CD14-positive monocyte (primary cell): ENCODE results near the gene CSTPP1. TPM values are rescaled to one million over a fixed set of nuclear protein-coding genes. Genes with fewer than 3 reads are reported as not detected.
A peak's percentile ranks its signal among the peaks of the same experiment; 100 is the strongest.
"Not testable (repeated sequence)": the region's sequence is repeated elsewhere in the genome, so short reads cannot be mapped to it uniquely, and the experiment has no call there.

ENCODE experiments used
- DNase-seq, 3 donors: peaks; one replicate each; pipeline ENCODE4 v3.0.0-alpha.2; 2011 to 2022
- H2AFZ ChIP-seq: 2 replicates; pipeline ENCODE4 v1.6.0; 2012; ENCODE audit warnings: mild to moderate bottlenecking, low read depth, low read length, inconsistent platforms; ENCODE audit not compliant: insufficient read depth, poor library complexity, severe bottlenecking
- H3K27ac ChIP-seq, 2 donors: 1 replicate in 1 of 2; 2 replicates in 1 of 2; pipeline ENCODE4 v1.5.1; 2012 to 2013; ENCODE audit warnings: low read length in 2 of 2, control low read depth in 1 of 2, inconsistent platforms in 1 of 2, low read depth in 1 of 2, mild to moderate bottlenecking in 1 of 2
- H3K27me3 ChIP-seq, 2 donors: one replicate each; pipeline versions ENCODE4 v1.6.0 to v1.6.1; 2011 to 2013; ENCODE audit warnings: low read length in 2 of 2; ENCODE audit not compliant: control insufficient read depth in 2 of 2, insufficient read depth in 2 of 2
- H3K36me3 ChIP-seq, 2 donors: replicated peaks in 1 of 2; 1 replicate in 1 of 2; 2 replicates in 1 of 2; pipeline versions ENCODE4 v1.5.1 to v1.6.1; 2012 to 2013; ENCODE audit warnings: low read length in 2 of 2, control low read depth in 1 of 2, inconsistent platforms in 1 of 2, mild to moderate bottlenecking in 1 of 2; ENCODE audit not compliant: insufficient read depth in 2 of 2, control insufficient read depth in 1 of 2
- H3K4me1 ChIP-seq, 2 donors: 1 replicate in 1 of 2; 2 replicates in 1 of 2; pipeline versions ENCODE4 v1.5.1 to v1.6.1; 2012 to 2013; ENCODE audit warnings: low read length in 2 of 2, control low read depth in 1 of 2, inconsistent platforms in 1 of 2, mild to moderate bottlenecking in 1 of 2, moderate library complexity in 1 of 2; ENCODE audit not compliant: insufficient read depth in 2 of 2, control insufficient read depth in 1 of 2
- H3K4me2 ChIP-seq: replicated peaks from 2 replicates; pipeline ENCODE3; 2012; ENCODE audit warnings: low read length, moderate library complexity, mild to moderate bottlenecking; ENCODE audit not compliant: poor library complexity, severe bottlenecking; ENCODE audit errors: extremely low read depth
- H3K4me3 ChIP-seq, 3 experiments: fragments of 200-600 bp in 1 of 3; sonication (generic) in 1 of 3; replicated peaks in 1 of 3; 1 replicate in 2 of 3; 2 replicates in 1 of 3; pipeline ENCODE4 v1.5.1; 2011 to 2013; ENCODE audit warnings: low read length in 3 of 3, mild to moderate bottlenecking in 3 of 3, control low read depth in 2 of 3, low read depth in 2 of 3, inconsistent platforms in 1 of 3, moderate library complexity in 1 of 3
- H3K79me2 ChIP-seq: 2 replicates; pipeline ENCODE4 v1.6.0; 2012; ENCODE audit warnings: mild to moderate bottlenecking, control low read depth, inconsistent platforms, low read length, moderate library complexity; ENCODE audit not compliant: insufficient read depth
- H3K9ac ChIP-seq: 2 replicates; pipeline ENCODE4 v1.6.0; 2017; ENCODE audit warnings: low read length, mild to moderate bottlenecking; ENCODE audit not compliant: insufficient read depth, poor library complexity, severe bottlenecking
- H3K9me3 ChIP-seq, 2 donors: replicated peaks in 1 of 2; 1 replicate in 1 of 2; 2 replicates in 1 of 2; pipeline versions ENCODE4 v1.5.1 to v1.6.1; 2012 to 2013; ENCODE audit warnings: low read length in 2 of 2, control low read depth in 1 of 2; ENCODE audit not compliant: control insufficient read depth in 1 of 2, insufficient read depth in 1 of 2
- H4K20me1 ChIP-seq: 2 replicates; pipeline ENCODE4 v1.6.0; 2012; ENCODE audit warnings: mild to moderate bottlenecking, low read length, control low read depth, moderate library complexity; ENCODE audit not compliant: insufficient read depth
- H3K27ac Mint-ChIP-seq, 7 donors: one replicate each; pipeline ENCODE4 v1.8.0; 2020; ENCODE audit warnings: mild to moderate bottlenecking in 7 of 7, mixed read lengths in 7 of 7, moderate library complexity in 6 of 7, inconsistent platforms in 2 of 7
- H3K27me3 Mint-ChIP-seq, 3 donors: one replicate each; pipeline ENCODE4 v1.8.0; 2021 to 2022; ENCODE audit warnings: low read depth in 3 of 3, mild to moderate bottlenecking in 3 of 3, mixed read lengths in 3 of 3, moderate library complexity in 3 of 3, inconsistent platforms in 1 of 3
- H3K36me3 Mint-ChIP-seq, 2 donors: one replicate each; pipeline ENCODE4 v1.8.0; 2020; ENCODE audit warnings: mixed read lengths in 2 of 2, inconsistent platforms in 1 of 2, mild to moderate bottlenecking in 1 of 2
- H3K4me1 Mint-ChIP-seq: one replicate; pipeline ENCODE4 v1.8.0; 2020; ENCODE audit warnings: mild to moderate bottlenecking, mixed read lengths
- H3K4me3 Mint-ChIP-seq, 2 donors: one replicate each; pipeline ENCODE4 v1.8.0; 2020; ENCODE audit warnings: mild to moderate bottlenecking in 2 of 2, mixed read lengths in 2 of 2, moderate library complexity in 1 of 2
- H3K9me3 Mint-ChIP-seq, 7 donors: one replicate each; pipeline ENCODE4 v1.8.0; 2020 to 2022; ENCODE audit warnings: mixed read lengths in 7 of 7, mild to moderate bottlenecking in 6 of 7, moderate library complexity in 6 of 7, inconsistent platforms in 2 of 7
- CTCF ChIP-seq: fragments of 200-600 bp; IDR thresholded peaks from one replicate; pipeline ENCODE4 v1.8.0; 2022; ENCODE audit warnings: antibody characterized with exemption, mild to moderate bottlenecking
- WGBS: methylation state at CpG from one replicate; pipeline ENCODE4 v1.1.5; 2013; ENCODE audit warnings: missing lambda C conversion rate; ENCODE audit not compliant: insufficient coverage; 5-methylcytosine and 5-hydroxymethylcytosine counted together
- intact Hi-C, 2 donors: fragments of 100-400 bp; cut with micrococcal nuclease; formaldehyde crosslinking; loops; one replicate each; pipeline versions ENCODE4 v1.15.0 to v1.15.1; 2023
- polyA plus RNA-seq, 3 donors: library from polyadenylated mRNA; depleted of rRNA in 1 of 3; unstranded in 2 of 3; stranded (reverse) in 1 of 3; fragments of 300-500 nt in 2 of 3; fragments of >200 nt in 1 of 3; fragmentation: Illumina TruSeq in 2 of 3; gene quantifications; 1 replicate in 2 of 3; 2 replicates in 1 of 3; pipeline ENCODE4 v1.2.3, GENCODE V29; 2012 to 2021

The CSTPP1 gene
- polyA plus RNA-seq, 3 donors: 4.5 to 6.5 (median 5.9) TPM

DNA sequence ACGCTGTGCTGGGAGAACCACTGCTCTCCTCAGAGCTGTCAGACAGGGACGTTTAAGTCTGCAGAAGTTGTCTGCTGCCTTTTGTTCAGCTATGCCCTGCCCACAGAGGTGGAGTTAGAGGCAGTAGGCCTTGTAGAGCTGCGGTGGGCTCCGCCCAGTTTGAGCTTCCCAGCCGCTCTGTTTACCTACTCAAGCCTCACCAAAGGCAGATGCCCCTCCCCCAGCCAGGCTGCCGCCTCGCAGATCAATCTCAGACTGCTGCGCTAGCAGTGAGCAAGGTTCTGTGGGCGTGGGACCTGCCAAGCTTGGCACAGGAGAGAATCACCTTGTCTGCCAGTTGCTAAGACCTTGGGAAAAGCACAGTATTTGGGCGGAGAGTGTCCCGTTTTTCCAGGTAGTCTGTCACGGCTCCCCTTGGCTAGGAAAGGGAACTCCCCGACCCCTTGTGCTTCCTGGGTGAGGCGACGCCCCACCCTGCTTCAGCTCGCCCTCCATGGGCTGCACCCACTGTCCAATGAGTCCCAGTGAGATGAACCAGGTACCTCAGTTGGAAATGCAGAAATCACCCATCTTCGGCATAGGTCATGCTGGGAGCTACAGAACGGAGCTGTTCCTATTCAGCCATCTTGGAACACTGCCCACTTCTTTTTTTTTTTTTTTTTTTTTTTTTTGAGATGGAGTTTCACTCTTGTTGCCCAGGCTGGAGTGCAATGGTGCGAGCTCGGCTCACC lies 182.6 kb downstream of the CSTPP1 start:
- H3K79me2 ChIP-seq, H3K4me3 Mint-ChIP-seq, intact Hi-C loops, H3K36me3 Mint-ChIP-seq, H3K27me3 ChIP-seq, H3K9ac ChIP-seq, H3K27me3 Mint-ChIP-seq, H4K20me1 ChIP-seq, H3K4me3 ChIP-seq, DNase-seq, H2AFZ ChIP-seq, H3K4me1 Mint-ChIP-seq, H3K9me3 ChIP-seq, H3K9me3 Mint-ChIP-seq, H3K27ac ChIP-seq, H3K4me2 ChIP-seq, H3K36me3 ChIP-seq, H3K4me1 ChIP-seq: not testable (repeated sequence)
- WGBS: 96% methylated on average over 14 of the region's 20 CpGs
- peak overlapping the region in 1 of 7 donors; percentile 46 for H3K27ac Mint-ChIP-seq

DNA sequence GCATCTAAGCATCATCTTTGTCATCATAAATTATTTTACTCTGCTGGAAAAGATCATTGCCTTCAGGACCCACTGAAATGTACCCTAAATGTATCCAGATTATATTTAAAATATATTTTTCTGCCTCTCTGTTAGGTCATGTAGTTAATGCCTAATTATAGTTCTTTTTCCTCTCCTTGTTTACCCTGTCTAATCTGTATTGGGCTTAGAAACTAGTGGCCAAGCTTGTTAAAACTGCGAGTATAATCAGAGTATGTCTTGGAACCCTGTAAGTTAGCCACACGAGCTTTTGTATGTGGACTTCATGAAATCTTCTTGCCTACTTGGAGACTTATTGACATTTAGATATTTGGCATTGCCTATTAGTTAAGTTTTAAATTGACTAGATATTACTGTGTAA lies 184.5 kb downstream of the CSTPP1 start:
- H3K27ac ChIP-seq: no peak overlapping the region
- no peaks in the 10 kb centered on the region for H3K9me3 ChIP-seq
- no peak overlapping the region for H3K4me3 ChIP-seq
- no peaks in the 10 kb centered on the region for H3K79me2 ChIP-seq
- H3K4me1 Mint-ChIP-seq: no peaks in the 10 kb centered on the region
- no peaks in the 10 kb centered on the region for H3K36me3 Mint-ChIP-seq
- intact Hi-C loops: no loop called here
- H3K4me2 ChIP-seq: no peak overlapping the region
- no peak overlapping the region for H3K9ac ChIP-seq
- TF ChIP-seq CTCF: no peak
- WGBS: 100% methylated on average over 1 of the region's 2 CpGs
- no peaks in the 10 kb centered on the region for H4K20me1 ChIP-seq
- no peaks in the 10 kb centered on the region for H3K36me3 ChIP-seq
- H3K27ac Mint-ChIP-seq: no peak overlapping the region
- no peaks in the 10 kb centered on the region for H3K9me3 Mint-ChIP-seq
- no peak overlapping the region for H3K4me3 Mint-ChIP-seq
- no peaks in the 10 kb centered on the region for H3K4me1 ChIP-seq
- DNase-seq: no peak
- H2AFZ ChIP-seq: no peak overlapping the region
- peaks cover 0 to 2% (median 0%) of the 10 kb centered on the region in 3 donors for H3K27me3 Mint-ChIP-seq
- H3K27me3 ChIP-seq: no peaks in the 10 kb centered on the region
